Panc1 (cell line): ENCODE measurements around the gene ZNF316. TPM values are rescaled to one million over a fixed set of nuclear protein-coding genes. Genes with fewer than 3 reads are reported as not detected.

Experiments
- ATAC-seq: fragments of 200-7000 bp; cut with Tn5 transposase; 2 replicates; pipeline ENCODE4 v1.9.1; 2020; ENCODE audit warnings: mild to moderate bottlenecking, moderate library complexity
- BruUV-seq: library from RNA; stranded (reverse); fragments of 400-500 nt; replicated peaks from 2 replicates; lab custom pipeline; 2021; lab: Mats Ljungman, UMichigan
- CTCF ChIA-PET: fragments of 300-600 bp; sonication (Branson Sonifier 250); formaldehyde crosslinking; loops from one replicate; lab custom pipeline; 2022; ENCODE audit warnings: antibody characterized with exemption; lab: Charles Lee
- POLR2A ChIA-PET: fragments of 300-600 bp; sonication (Branson Sonifier 250); formaldehyde crosslinking; loops from one replicate; lab custom pipeline; 2022; ENCODE audit warnings: antibody characterized with exemption; lab: Charles Lee
- DNase-seq: peaks from one replicate; pipeline ENCODE4 v3.0.0-alpha.2; 2010; ENCODE audit warnings: low read depth, low spot score
- H3K27ac ChIP-seq: 2 replicates; pipeline ENCODE4 v1.5.1; 2011; ENCODE audit warnings: mild to moderate bottlenecking, low read length, inconsistent platforms
- H3K27me3 ChIP-seq: fragments of 200-500 bp; sonication (Bioruptor generic); 2 replicates; pipeline ENCODE4 v1.6.0; 2014; ENCODE audit warnings: low read length, inconsistent platforms; ENCODE audit not compliant: control insufficient read depth, insufficient read depth
- H3K36me3 ChIP-seq: fragments of 200-500 bp; sonication (Bioruptor generic); 2 replicates; pipeline ENCODE4 v1.5.1; 2014; ENCODE audit warnings: inconsistent platforms, mild to moderate bottlenecking, low read length, moderate library complexity; ENCODE audit not compliant: control insufficient read depth, insufficient read depth
- H3K4me1 ChIP-seq: 2 replicates; pipeline ENCODE4 v1.5.1; 2011; ENCODE audit warnings: inconsistent platforms, mild to moderate bottlenecking, low read length, moderate library complexity; ENCODE audit not compliant: control insufficient read depth, insufficient read depth
- H3K4me3 ChIP-seq, 2 experiments: 2 replicates each; pipeline ENCODE4 v1.5.1; 2011 to 2012; ENCODE audit warnings: low read depth in 2 of 2, low read length in 2 of 2, mild to moderate bottlenecking in 2 of 2, inconsistent platforms in 1 of 2, moderate library complexity in 1 of 2
- H3K9me3 ChIP-seq: fragments of 200-500 bp; sonication (Bioruptor generic); 2 replicates; pipeline ENCODE4 v1.5.1; 2014; ENCODE audit warnings: low read depth, mild to moderate bottlenecking, inconsistent platforms, low read length, moderate library complexity; ENCODE audit not compliant: control insufficient read depth, insufficient read depth
- POLR2AphosphoS5 ChIP-seq: IDR thresholded peaks from 2 replicates; pipeline ENCODE4 v1.6.1; 2012; ENCODE audit warnings: mild to moderate bottlenecking, low read depth, low read length, moderate library complexity
- SIN3A ChIP-seq: IDR thresholded peaks from 2 replicates; pipeline ENCODE4 v1.6.1; 2012; ENCODE audit warnings: low read depth, mild to moderate bottlenecking, low read length, moderate library complexity, borderline replicate concordance; ENCODE audit not compliant: insufficient read depth
- TCF7L2 ChIP-seq: IDR thresholded peaks from 2 replicates; pipeline ENCODE4 v1.6.1; 2011; ENCODE audit warnings: mild to moderate bottlenecking, low read depth, low read length, inconsistent platforms
- in situ Hi-C: cut with HindIII; loops from 2 replicates; pipeline ENCODE4 v1.10.0; 2016; ENCODE audit warnings: low sequenced_read_pairs, low pct_unique_long_range_greater_than_20kb
- intact Hi-C: fragments of 100-400 bp; cut with micrococcal nuclease; formaldehyde crosslinking; loops from one replicate; pipeline ENCODE4 v1.10.0; 2022; ENCODE audit not compliant: unreplicated experiment
- total RNA-seq: library from RNA; stranded (reverse); gene quantifications from one replicate; pipeline ENCODE4 v1.2.1, GENCODE V29; 2021; ENCODE audit not compliant: unreplicated experiment
- TF ChIP-seq, protein P1 (sequence below), 2 experiments: IDR thresholded peaks; 2 replicates each; pipeline ENCODE4 v1.6.1; 2011 to 2012; ENCODE audit warnings: low read depth in 2 of 2, control low read depth in 1 of 2, low read length in 1 of 2, mild to moderate bottlenecking in 1 of 2, moderate library complexity in 1 of 2; ENCODE audit not compliant: insufficient read depth in 1 of 2
- TF ChIP-seq, protein P2 (sequence below): fragments of 450-650 bp; IDR thresholded peaks from 2 replicates; pipeline ENCODE4 v1.5.1; 2017; ENCODE audit warnings: mild to moderate bottlenecking

The ZNF316 gene
- total RNA-seq, 1 experiment from 2014 or later: 37.8 TPM

DNA sequence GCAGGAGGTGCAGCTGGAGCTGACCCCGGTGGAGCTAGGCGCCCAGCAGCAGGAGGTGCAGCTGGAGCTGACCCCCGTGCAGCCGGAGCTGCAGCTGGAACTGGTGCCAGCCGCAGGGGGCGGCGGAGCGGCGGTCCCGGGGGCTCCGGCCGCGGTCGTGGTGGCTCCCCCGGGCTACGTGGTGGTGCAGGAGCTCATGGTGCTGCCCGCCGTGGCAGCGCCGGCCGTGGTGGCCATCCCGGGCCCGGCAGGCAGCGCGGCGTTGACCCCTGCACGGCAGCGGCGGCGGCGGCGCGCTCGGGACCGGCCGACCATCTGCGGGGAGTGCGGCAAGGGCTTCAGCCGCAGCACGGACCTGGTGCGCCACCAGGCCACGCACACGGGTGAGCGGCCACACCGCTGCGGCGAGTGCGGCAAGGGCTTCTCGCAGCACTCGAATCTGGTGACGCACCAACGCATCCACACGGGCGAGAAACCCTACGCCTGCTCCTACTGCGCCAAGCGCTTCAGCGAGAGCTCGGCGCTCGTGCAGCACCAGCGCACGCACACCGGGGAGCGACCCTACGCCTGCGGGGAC, 14.9 kb upstream of the ZNF316 start:
- ChIA-PET CTCF (interaction anchor here (0.6 kb wide), 1 partner anchor 48 kb away, joined by 4 read pairs; no protein-coding TSS in a partner anchor), POLR2A (no interaction called here)
- no peak for DNase-seq
- H3K9me3 ChIP-seq: no peaks in the 10 kb centered on the region
- in situ Hi-C loops: no loop called here
- no peak for ATAC-seq
- no TSS peak for BruUV-seq
- H3K4me3 ChIP-seq: no peak overlapping the region
- no peaks in the 10 kb centered on the region for H3K36me3 ChIP-seq
- H3K27me3 ChIP-seq: no peaks in the 10 kb centered on the region
- H3K27ac ChIP-seq: no peak overlapping the region
- no peaks in the 10 kb centered on the region for H3K4me1 ChIP-seq
- intact Hi-C loops: no loop called here
- TF ChIP-seq, protein P1, sequence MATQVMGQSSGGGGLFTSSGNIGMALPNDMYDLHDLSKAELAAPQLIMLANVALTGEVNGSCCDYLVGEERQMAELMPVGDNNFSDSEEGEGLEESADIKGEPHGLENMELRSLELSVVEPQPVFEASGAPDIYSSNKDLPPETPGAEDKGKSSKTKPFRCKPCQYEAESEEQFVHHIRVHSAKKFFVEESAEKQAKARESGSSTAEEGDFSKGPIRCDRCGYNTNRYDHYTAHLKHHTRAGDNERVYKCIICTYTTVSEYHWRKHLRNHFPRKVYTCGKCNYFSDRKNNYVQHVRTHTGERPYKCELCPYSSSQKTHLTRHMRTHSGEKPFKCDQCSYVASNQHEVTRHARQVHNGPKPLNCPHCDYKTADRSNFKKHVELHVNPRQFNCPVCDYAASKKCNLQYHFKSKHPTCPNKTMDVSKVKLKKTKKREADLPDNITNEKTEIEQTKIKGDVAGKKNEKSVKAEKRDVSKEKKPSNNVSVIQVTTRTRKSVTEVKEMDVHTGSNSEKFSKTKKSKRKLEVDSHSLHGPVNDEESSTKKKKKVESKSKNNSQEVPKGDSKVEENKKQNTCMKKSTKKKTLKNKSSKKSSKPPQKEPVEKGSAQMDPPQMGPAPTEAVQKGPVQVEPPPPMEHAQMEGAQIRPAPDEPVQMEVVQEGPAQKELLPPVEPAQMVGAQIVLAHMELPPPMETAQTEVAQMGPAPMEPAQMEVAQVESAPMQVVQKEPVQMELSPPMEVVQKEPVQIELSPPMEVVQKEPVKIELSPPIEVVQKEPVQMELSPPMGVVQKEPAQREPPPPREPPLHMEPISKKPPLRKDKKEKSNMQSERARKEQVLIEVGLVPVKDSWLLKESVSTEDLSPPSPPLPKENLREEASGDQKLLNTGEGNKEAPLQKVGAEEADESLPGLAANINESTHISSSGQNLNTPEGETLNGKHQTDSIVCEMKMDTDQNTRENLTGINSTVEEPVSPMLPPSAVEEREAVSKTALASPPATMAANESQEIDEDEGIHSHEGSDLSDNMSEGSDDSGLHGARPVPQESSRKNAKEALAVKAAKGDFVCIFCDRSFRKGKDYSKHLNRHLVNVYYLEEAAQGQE (IDR thresholded peaks at IDR 0.05; ENCODE audit: insufficient read depth in 1 of 2, low read depth in 2 of 2, low read length in 1 of 2): no peak
- TF ChIP-seq SIN3A (no peak), TCF7L2 (no peak)
- TF ChIP-seq, protein P2, sequence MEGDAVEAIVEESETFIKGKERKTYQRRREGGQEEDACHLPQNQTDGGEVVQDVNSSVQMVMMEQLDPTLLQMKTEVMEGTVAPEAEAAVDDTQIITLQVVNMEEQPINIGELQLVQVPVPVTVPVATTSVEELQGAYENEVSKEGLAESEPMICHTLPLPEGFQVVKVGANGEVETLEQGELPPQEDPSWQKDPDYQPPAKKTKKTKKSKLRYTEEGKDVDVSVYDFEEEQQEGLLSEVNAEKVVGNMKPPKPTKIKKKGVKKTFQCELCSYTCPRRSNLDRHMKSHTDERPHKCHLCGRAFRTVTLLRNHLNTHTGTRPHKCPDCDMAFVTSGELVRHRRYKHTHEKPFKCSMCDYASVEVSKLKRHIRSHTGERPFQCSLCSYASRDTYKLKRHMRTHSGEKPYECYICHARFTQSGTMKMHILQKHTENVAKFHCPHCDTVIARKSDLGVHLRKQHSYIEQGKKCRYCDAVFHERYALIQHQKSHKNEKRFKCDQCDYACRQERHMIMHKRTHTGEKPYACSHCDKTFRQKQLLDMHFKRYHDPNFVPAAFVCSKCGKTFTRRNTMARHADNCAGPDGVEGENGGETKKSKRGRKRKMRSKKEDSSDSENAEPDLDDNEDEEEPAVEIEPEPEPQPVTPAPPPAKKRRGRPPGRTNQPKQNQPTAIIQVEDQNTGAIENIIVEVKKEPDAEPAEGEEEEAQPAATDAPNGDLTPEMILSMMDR: no peak

DNA sequence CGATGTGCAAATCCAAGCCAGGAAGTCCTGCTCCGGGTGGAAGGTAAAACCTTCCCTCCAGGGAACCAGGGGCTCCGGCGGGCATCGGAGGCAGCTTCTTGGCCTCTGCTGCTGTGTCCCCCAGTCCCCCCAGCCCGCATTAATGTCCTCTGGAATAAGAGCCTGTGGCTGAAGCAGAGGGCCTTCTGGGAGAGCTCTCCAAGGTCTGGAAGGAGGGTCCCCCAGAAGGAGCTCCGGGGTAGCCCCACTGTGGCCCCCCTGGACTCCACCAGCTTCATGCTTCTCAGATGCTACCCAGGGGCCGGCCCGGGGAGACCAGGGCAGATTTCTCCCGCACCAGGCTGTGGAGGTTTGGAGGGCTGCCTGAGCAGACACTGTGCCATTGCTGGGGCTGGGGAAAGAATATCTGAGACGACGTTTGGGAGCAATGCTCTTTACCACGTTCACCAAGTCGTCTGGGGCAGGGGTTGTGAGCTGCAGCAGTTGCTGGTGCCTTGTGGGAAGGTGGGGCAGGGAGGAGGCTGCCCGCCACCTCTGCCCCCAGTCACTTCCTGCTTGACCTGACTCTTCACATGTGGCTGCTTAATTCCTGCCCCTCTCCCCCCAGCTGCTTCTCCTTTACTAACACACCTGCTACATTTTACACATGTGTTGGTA, 13.4 kb upstream of the ZNF316 start:
- no peak for TF ChIP-seq TCF7L2
- TF ChIP-seq, protein P2: no peak
- TF ChIP-seq POLR2AphosphoS5: no peak
- TF ChIP-seq, protein P1 (IDR thresholded peaks at IDR 0.05; ENCODE audit: insufficient read depth in 1 of 2, low read depth in 2 of 2, low read length in 1 of 2): no peak
- TF ChIP-seq SIN3A: no peak
- Histone ChIP-seq H3K36me3 (no peaks in the 10 kb centered on the region), H3K27ac (no peak overlapping the region), H3K9me3 (no peaks in the 10 kb centered on the region), H3K4me3 (no peak overlapping the region), H3K27me3 (no peaks in the 10 kb centered on the region), H3K4me1 (no peaks in the 10 kb centered on the region)
- ChIA-PET CTCF (no interaction called here), POLR2A (no interaction called here)
- DNase-seq: no peak
- intact Hi-C loops: no loop called here
- ATAC-seq: peak; percentile 20; the same call in 1 of the 2 replicates
- in situ Hi-C loops: no loop called here
- no TSS peak for BruUV-seq
